ENCODE measurements around the gene RDH14. TPM values are rescaled to one million over a fixed set of nuclear protein-coding genes. Genes with fewer than 3 reads are reported as not detected.

Gene RDH14
- total RNA-seq, 1 donor from 2014 or later = 22.4 TPM

- TF ChIP-seq CTCF (IDR thresholded peaks at IDR 0.05) = no peak
- Histone ChIP-seq H3K9me3 (no peaks in the 10 kb centered on the region), H3K4me1 (no peaks in the 10 kb centered on the region), H3K36me3 (no peaks in the 10 kb centered on the region), H3K27me3 (no peaks in the 10 kb centered on the region), H3K27ac (no peak overlapping the region), H3K4me3 (no peak overlapping the region)
- DNase-seq (no peak), ATAC-seq (no peak)
- intact Hi-C loops (cut with DNase I) = no loop called here
Observed at GRCh38 chr2:18566145-18566769, 5.8 kb upstream of the RDH14 start.

GRCh38 chr2:18560797-18561085, 288 bp upstream of the RDH14 start:
- Histone ChIP-seq H3K9me3 (no peaks in the 10 kb centered on the region), H3K27me3 (no peaks in the 10 kb centered on the region), H3K36me3 (no peaks in the 10 kb centered on the region), H3K27ac (peak overlapping the region; percentile 98), H3K4me3 (peak overlapping the region; percentile 92), H3K4me1 (peaks cover 24% of the 10 kb centered on the region)
- intact Hi-C loops (cut with DNase I) = no loop called here
- no peak for ATAC-seq
- DNase-seq = no peak
- no peak for TF ChIP-seq CTCF (IDR thresholded peaks at IDR 0.05)

GRCh38 chr2:18559531-18560030, 872 bp downstream of the RDH14 start:
- Histone ChIP-seq H3K27me3 (no peaks in the 10 kb centered on the region), H3K4me1 (peaks cover 24% of the 10 kb centered on the region), H3K4me3 (peak overlapping the region; percentile 92), H3K27ac (peak overlapping the region; percentile 98), H3K9me3 (no peaks in the 10 kb centered on the region), H3K36me3 (peaks cover 9% of the 10 kb centered on the region)
- no peak for DNase-seq
- intact Hi-C loops (cut with DNase I) = no loop called here
- TF ChIP-seq CTCF (IDR thresholded peaks at IDR 0.05) = no peak
- ATAC-seq = no peak

GRCh38 chr2:18558458-18558857, 2.0 kb downstream of the RDH14 start:
- H3K9me3 ChIP-seq = no peaks in the 10 kb centered on the region
- no peaks in the 10 kb centered on the region for H3K27me3 ChIP-seq
- H3K27ac ChIP-seq = no peak overlapping the region
- DNase-seq = no peak
- peaks cover 11% of the 10 kb centered on the region for H3K36me3 ChIP-seq
- TF ChIP-seq CTCF (IDR thresholded peaks at IDR 0.05) = no peak
- ATAC-seq = no peak
- H3K4me3 ChIP-seq = no peak overlapping the region
- intact Hi-C loops (cut with DNase I) = no loop called here
- H3K4me1 ChIP-seq = peaks cover 24% of the 10 kb centered on the region

- H3K9me3 ChIP-seq = no peaks in the 10 kb centered on the region
- intact Hi-C loops (cut with DNase I) = no loop called here
- H3K27me3 ChIP-seq = no peaks in the 10 kb centered on the region
- ATAC-seq (no peak), DNase-seq (no peak)
- H3K27ac ChIP-seq = no peak overlapping the region
- peaks cover 33% of the 10 kb centered on the region for H3K4me1 ChIP-seq
- no peak for TF ChIP-seq CTCF (IDR thresholded peaks at IDR 0.05)
- no peak overlapping the region for H3K4me3 ChIP-seq
- H3K36me3 ChIP-seq = peaks cover 11% of the 10 kb centered on the region
Observed at GRCh38 chr2:18557121-18557520, 3.3 kb downstream of the RDH14 start.

Data from upper lobe of right lung (tissue), 1 donor.